A673 (cell line): Measurements from ENCODE around the gene AARS1. TPM values are rescaled to one million over a fixed set of nuclear protein-coding genes. Genes with fewer than 3 reads are reported as not detected.

Source experiments
- BruUV-seq: library from RNA; stranded (reverse); fragments of 400-500 nt; replicated peaks from 2 replicates; lab custom pipeline; 2021; lab: Mats Ljungman, UMichigan
- CTCF ChIA-PET: fragments of 300-600 bp; sonication (Branson Sonifier 250); formaldehyde crosslinking; loops from one replicate; lab custom pipeline; 2022; ENCODE audit warnings: antibody characterized with exemption; lab: Charles Lee
- POLR2A ChIA-PET: fragments of 300-600 bp; sonication (Branson Sonifier 250); formaldehyde crosslinking; loops from one replicate; lab custom pipeline; 2022; ENCODE audit warnings: antibody characterized with exemption; ENCODE audit not compliant: low non-redundant PET; lab: Charles Lee
- DNase-seq: peaks from one replicate; pipeline ENCODE4 v3.0.0-alpha.2; 2015; ENCODE audit warnings: low spot score
- H3K27ac ChIP-seq: fragments of 200-600 bp; sonication (generic); 2 replicates; pipeline ENCODE4 v1.5.1; 2016; ENCODE audit warnings: mixed run types, low read depth, mild to moderate bottlenecking, mixed read lengths, antibody characterized with exemption, low read length; ENCODE audit not compliant: poor library complexity, severe bottlenecking
- H3K27me3 ChIP-seq: fragments of 200-600 bp; sonication (generic); replicated peaks from 2 replicates; pipeline ENCODE4 v1.6.1; 2017; ENCODE audit warnings: mixed run types, low read depth, mild to moderate bottlenecking, mixed read lengths, antibody characterized with exemption, low read length; ENCODE audit not compliant: insufficient read depth, poor library complexity
- H3K36me3 ChIP-seq: fragments of 200-600 bp; sonication (generic); 2 replicates; pipeline ENCODE4 v1.6.1; 2016; ENCODE audit warnings: mixed run types, mild to moderate bottlenecking, mixed read lengths, antibody characterized with exemption, low read length; ENCODE audit not compliant: insufficient read depth, poor library complexity, severe bottlenecking
- H3K4me1 ChIP-seq: fragments of 200-600 bp; sonication (generic); 2 replicates; pipeline ENCODE4 v1.6.1; 2017; ENCODE audit warnings: mixed run types, mild to moderate bottlenecking, mixed read lengths, antibody characterized with exemption, low read length; ENCODE audit not compliant: insufficient read depth, poor library complexity, severe bottlenecking
- H3K4me3 ChIP-seq: fragments of 200-600 bp; sonication (generic); 2 replicates; pipeline ENCODE4 v1.5.1; 2016; ENCODE audit warnings: low read depth, mixed run types, mild to moderate bottlenecking, mixed read lengths, low read length; ENCODE audit not compliant: poor library complexity, severe bottlenecking
- H3K9me3 ChIP-seq: fragments of 200-600 bp; sonication (generic); 2 replicates; pipeline ENCODE4 v1.6.1; 2016; ENCODE audit warnings: mixed run types, low read depth, mild to moderate bottlenecking, mixed read lengths, antibody characterized with exemption, low read length; ENCODE audit not compliant: poor library complexity, severe bottlenecking
- EZH2 ChIP-seq: fragments of 200-600 bp; sonication (generic); IDR thresholded peaks from 2 replicates; pipeline ENCODE4 v1.6.1; 2017; ENCODE audit warnings: borderline replicate concordance, low read depth, mild to moderate bottlenecking, mixed read lengths, antibody characterized with exemption, low read length; ENCODE audit not compliant: poor library complexity, severe bottlenecking
- intact Hi-C: fragments of 100-400 bp; cut with micrococcal nuclease; formaldehyde crosslinking; loops from one replicate; pipeline ENCODE4 v1.10.0; 2022; ENCODE audit not compliant: unreplicated experiment
- total RNA-seq: library from RNA; stranded (reverse); gene quantifications from 2 replicates; pipeline ENCODE4 v1.2.3, GENCODE V29; 2021
- TF ChIP-seq, protein P1 (sequence below): fragments of 300-800, 200-600 bp; sonication (generic); conservative IDR thresholded peaks from 2 replicates; pipeline ENCODE4 v1.5.1; 2017; ENCODE audit warnings: low read depth, mild to moderate bottlenecking, antibody characterized with exemption, low read length, moderate library complexity, mixed read lengths

AARS1 gene
- total RNA-seq, 1 experiment from 2014 or later: 234 TPM

DNA sequence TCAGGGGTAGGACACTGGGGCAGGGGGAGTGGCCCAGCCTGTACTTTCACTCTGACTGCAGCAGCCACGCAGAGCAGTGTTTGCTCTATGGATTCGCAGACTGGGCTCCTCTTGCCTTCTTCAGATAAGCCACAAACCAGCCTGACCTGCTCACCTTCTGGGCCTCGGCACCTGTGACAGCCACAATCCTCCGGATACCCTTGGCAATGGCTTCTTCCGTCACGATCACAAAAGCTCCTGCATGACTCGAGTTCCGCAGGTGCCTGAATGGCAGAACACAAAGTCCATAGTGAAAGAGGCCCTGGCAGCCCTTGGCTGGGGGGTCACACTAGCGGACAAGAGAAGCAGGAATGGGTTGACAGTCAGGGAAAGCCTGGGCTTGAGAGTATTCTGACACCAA lies 33.7 kb downstream of the AARS1 start:
- ChIA-PET POLR2A (no interaction called here), CTCF (no interaction called here)
- Histone ChIP-seq H3K36me3 (peaks cover 86% of the 10 kb centered on the region), H3K27me3 (no peaks in the 10 kb centered on the region), H3K4me1 (no peaks in the 10 kb centered on the region), H3K4me3 (no peak overlapping the region), H3K27ac (no peak overlapping the region), H3K9me3 (no peaks in the 10 kb centered on the region)
- no peak for DNase-seq
- TF ChIP-seq, protein P1, sequence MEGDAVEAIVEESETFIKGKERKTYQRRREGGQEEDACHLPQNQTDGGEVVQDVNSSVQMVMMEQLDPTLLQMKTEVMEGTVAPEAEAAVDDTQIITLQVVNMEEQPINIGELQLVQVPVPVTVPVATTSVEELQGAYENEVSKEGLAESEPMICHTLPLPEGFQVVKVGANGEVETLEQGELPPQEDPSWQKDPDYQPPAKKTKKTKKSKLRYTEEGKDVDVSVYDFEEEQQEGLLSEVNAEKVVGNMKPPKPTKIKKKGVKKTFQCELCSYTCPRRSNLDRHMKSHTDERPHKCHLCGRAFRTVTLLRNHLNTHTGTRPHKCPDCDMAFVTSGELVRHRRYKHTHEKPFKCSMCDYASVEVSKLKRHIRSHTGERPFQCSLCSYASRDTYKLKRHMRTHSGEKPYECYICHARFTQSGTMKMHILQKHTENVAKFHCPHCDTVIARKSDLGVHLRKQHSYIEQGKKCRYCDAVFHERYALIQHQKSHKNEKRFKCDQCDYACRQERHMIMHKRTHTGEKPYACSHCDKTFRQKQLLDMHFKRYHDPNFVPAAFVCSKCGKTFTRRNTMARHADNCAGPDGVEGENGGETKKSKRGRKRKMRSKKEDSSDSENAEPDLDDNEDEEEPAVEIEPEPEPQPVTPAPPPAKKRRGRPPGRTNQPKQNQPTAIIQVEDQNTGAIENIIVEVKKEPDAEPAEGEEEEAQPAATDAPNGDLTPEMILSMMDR: no peak
- no peak for TF ChIP-seq EZH2
- intact Hi-C loops: no loop called here
- BruUV-seq: no TSS peak

DNA sequence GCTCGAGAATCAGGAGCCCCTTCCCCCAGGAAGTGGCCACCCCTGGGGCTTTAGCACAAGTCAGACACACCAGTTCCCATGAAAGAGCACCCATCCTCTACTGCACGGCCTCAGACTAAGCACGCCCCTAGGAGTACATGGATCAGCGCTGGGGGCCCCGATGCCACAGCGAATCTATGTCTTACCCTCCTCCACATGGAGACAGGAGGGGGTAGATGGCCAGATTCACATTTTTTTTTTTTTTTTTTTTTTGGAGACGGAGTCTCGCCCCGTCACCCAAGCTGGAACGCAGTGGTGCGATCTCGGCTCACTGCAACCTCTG lies 34.4 kb downstream of the AARS1 start:
- POLR2A ChIA-PET: no interaction called here
- TF ChIP-seq EZH2: no peak
- TF ChIP-seq, protein P1: no peak
- Histone ChIP-seq H3K9me3 (no peaks in the 10 kb centered on the region), H3K4me1 (peaks cover under 1% of the 10 kb centered on the region), H3K27ac (no peak overlapping the region), H3K36me3 (peaks cover 80% of the 10 kb centered on the region), H3K4me3 (no peak overlapping the region), H3K27me3 (no peaks in the 10 kb centered on the region)
- intact Hi-C loops: no loop called here
- no peak for DNase-seq
- BruUV-seq: no TSS peak
- CTCF ChIA-PET: no interaction called here

DNA sequence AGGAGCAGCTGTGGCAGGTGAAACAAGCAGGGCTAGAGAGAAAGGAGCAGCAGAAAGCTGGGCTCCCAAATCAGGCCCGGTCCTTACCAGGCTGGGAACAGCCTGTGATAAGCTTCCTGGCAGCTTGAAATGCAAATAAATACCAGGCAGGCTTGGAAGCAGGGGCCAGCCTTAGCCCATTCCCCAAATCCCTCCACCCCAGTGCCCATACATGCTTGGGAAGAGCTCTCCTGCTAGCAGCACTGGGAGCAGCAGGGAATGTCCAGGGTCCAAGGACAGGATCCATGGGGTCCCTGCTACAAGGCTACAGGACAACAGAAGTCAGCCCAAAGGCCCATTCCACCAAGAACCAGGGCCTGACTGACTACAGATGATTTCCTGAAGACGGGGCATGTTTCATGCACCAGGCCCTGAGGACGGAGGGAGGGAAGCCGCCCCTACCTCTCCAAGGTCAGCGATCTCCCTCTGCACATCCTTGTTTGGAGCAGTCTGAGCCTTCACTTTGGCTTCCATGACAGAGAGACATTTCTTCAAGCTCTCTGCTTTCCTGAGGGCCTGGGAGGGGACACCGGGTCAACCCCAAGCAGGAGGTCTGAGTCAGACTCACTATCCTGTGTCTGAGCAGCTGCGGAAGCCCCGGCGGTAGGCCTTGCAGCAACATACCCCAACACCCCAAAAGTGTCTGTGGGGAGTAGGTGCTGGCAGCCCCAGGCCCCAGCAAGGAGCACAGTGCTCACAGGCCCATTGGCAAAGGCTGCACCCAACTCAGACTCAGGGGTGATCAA lies 34.9 kb downstream of the AARS1 start:
- no peak for DNase-seq
- CTCF ChIA-PET: interaction anchor here (0.6 to 0.7 kb wide), 2 partner anchors 95 to 464 kb away, joined by 4 read pairs; no protein-coding TSS in a partner anchor
- peaks cover 77% of the 10 kb centered on the region for H3K36me3 ChIP-seq

More for the DNA sequence above, 34.9 kb downstream of the AARS1 start:
- POLR2A ChIA-PET: interaction anchor here (0.6 kb wide), 1 partner anchor 45 kb away, joined by 3 read pairs; no protein-coding TSS in a partner anchor
- intact Hi-C loops: no loop called here
- Histone ChIP-seq H3K4me1 (peaks cover 6% of the 10 kb centered on the region), H3K9me3 (no peaks in the 10 kb centered on the region), H3K4me3 (no peak overlapping the region), H3K27ac (no peak overlapping the region), H3K27me3 (no peaks in the 10 kb centered on the region)
- BruUV-seq: no TSS peak
- TF ChIP-seq EZH2: no peak
- TF ChIP-seq, protein P1: no peak
